Measurements from ENCODE around the gene SAP30L. TPM values are rescaled to one million over a fixed set of nuclear protein-coding genes. Genes with fewer than 3 reads are reported as not detected.

SAP30L gene
- total and polyA plus RNA-seq, 2 of the 13 experiments (the other 11 are each of a cell fraction or from before 2014, with no cell fraction given), result 27.9 to 37.2 TPM

- no peak for TF ChIP-seq ZNF407 (CRISPR knock-in tag; IDR thresholded peaks at IDR 0.05; ENCODE audit: not compliant biosample characterization)
- no peak for TF ChIP-seq NPAS2 (CRISPR knock-in tag; IDR thresholded peaks at IDR 0.05; ENCODE audit: borderline replicate concordance)
- TF ChIP-seq ZNF878 (CRISPR knock-in tag; IDR thresholded peaks at IDR 0.05), result no peak
- no peak for TF ChIP-seq RBAK (CRISPR knock-in tag; IDR thresholded peaks at IDR 0.05)
- no peak for TF ChIP-seq KAT2B (IDR thresholded peaks at IDR 0.05; ENCODE audit: borderline replicate concordance, low read depth, low read length)
- TF ChIP-seq ZNF383 (CRISPR knock-in tag; IDR thresholded peaks at IDR 0.05; ENCODE audit: borderline replicate concordance), result no peak
Measured at GRCh38 chr5:154442801-154443200, 3.0 kb upstream of the SAP30L start (continued).
